T-cell (primary cell): ENCODE results near the gene NCBP1. TPM values are rescaled to one million over a fixed set of nuclear protein-coding genes. Genes with fewer than 3 reads are reported as not detected.

Experiments used
- ATAC-seq, 4 experiments: fragments of 200-7000 bp in 3 of 4; fragments of 150-1000 bp in 1 of 4; cut with Tn5 transposase; replicated peaks in 1 of 4; 1 replicate in 3 of 4; 2 replicates in 1 of 4; pipeline ENCODE4 v1.10.0; 2021; ENCODE audit warnings: moderate library complexity in 3 of 4, mild to moderate bottlenecking in 2 of 4, moderate number of reproducible peaks in 1 of 4
- CTCF ChIA-PET, 2 donors: fragments of 300-600 bp; sonication (Branson Sonifier 250); formaldehyde crosslinking; loops; one replicate each; lab custom pipeline; 2022; ENCODE audit warnings: antibody characterized with exemption in 2 of 2; lab: Charles Lee
- POLR2A ChIA-PET, 2 donors: fragments of 300-600 bp; sonication (Branson Sonifier 250); formaldehyde crosslinking; loops; one replicate each; lab custom pipeline; 2022; ENCODE audit warnings: antibody characterized with exemption in 2 of 2; lab: Charles Lee
- DNase-seq, 35 experiments: peaks; one replicate each; pipeline versions ENCODE4 v3.0.0 to v3.0.0-alpha.2; 2013 to 2023
- H3K27ac ChIP-seq: one replicate; pipeline ENCODE4 v1.5.1; 2013; ENCODE audit warnings: low read length
- H3K27me3 ChIP-seq, 2 experiments: replicated peaks in 1 of 2; 1 replicate in 1 of 2; 2 replicates in 1 of 2; pipeline versions ENCODE4 v1.6.1 to v1.7.0; 2013; ENCODE audit warnings: low read length in 1 of 2, mixed read lengths in 1 of 2; ENCODE audit not compliant: control insufficient read depth in 2 of 2, insufficient read depth in 2 of 2; ENCODE audit errors: extremely low read depth in 1 of 2
- H3K36me3 ChIP-seq, 2 donors: 1 replicate in 1 of 2; 2 replicates in 1 of 2; pipeline versions ENCODE4 v1.6.1 to v1.7.0; 2013; ENCODE audit warnings: low read length in 1 of 2; ENCODE audit not compliant: control insufficient read depth in 2 of 2, insufficient read depth in 1 of 2; ENCODE audit errors: extremely low read depth in 1 of 2
- H3K4me1 ChIP-seq, 2 experiments: 1 replicate in 1 of 2; 2 replicates in 1 of 2; pipeline versions ENCODE4 v1.6.1 to v1.7.0; 2013; ENCODE audit warnings: low read length in 2 of 2, mixed read lengths in 1 of 2; ENCODE audit not compliant: insufficient read depth in 2 of 2, control insufficient read depth in 1 of 2; ENCODE audit errors: extremely low read depth in 1 of 2
- H3K4me3 ChIP-seq, 2 donors: 1 replicate in 1 of 2; 2 replicates in 1 of 2; pipeline versions ENCODE4 v1.5.1 to v1.7.0; 2013; ENCODE audit warnings: mild to moderate bottlenecking in 2 of 2, low read length in 1 of 2, moderate library complexity in 1 of 2; ENCODE audit not compliant: control insufficient read depth in 1 of 2; ENCODE audit errors: extremely low read depth in 1 of 2
- H3K9me3 ChIP-seq: 2 replicates; pipeline ENCODE4 v1.7.0; 2013
- H3K27ac Mint-ChIP-seq, 2 donors: one replicate each; pipeline ENCODE4 v1.8.0; 2020 to 2021; ENCODE audit warnings: mild to moderate bottlenecking in 2 of 2, mixed read lengths in 2 of 2
- H3K27me3 Mint-ChIP-seq, 2 donors: one replicate each; pipeline ENCODE4 v1.8.0; 2021 to 2022; ENCODE audit warnings: mixed read lengths in 2 of 2
- H3K36me3 Mint-ChIP-seq: one replicate; pipeline ENCODE4 v1.8.0; 2021; ENCODE audit warnings: mixed read lengths
- H3K4me1 Mint-ChIP-seq, 3 donors: one replicate each; pipeline ENCODE4 v1.8.0; 2020 to 2022; ENCODE audit warnings: mixed read lengths in 3 of 3, mild to moderate bottlenecking in 1 of 3
- H3K4me3 Mint-ChIP-seq, 3 donors: one replicate each; pipeline ENCODE4 v1.8.0; 2020 to 2022; ENCODE audit warnings: mild to moderate bottlenecking in 3 of 3, mixed read lengths in 3 of 3, moderate library complexity in 3 of 3
- H3K9me3 Mint-ChIP-seq, 3 donors: one replicate each; pipeline ENCODE4 v1.8.0; 2020 to 2022; ENCODE audit warnings: mixed read lengths in 3 of 3
- whole genome bisulfite sequencing: methylation state at CpG from one replicate; pipeline ENCODE4 v1.1.5; 2013; ENCODE audit warnings: missing lambda C conversion rate; ENCODE audit not compliant: insufficient coverage; 5-methylcytosine and 5-hydroxymethylcytosine counted together
- total RNA-seq, 35 experiments: library from RNA in 6 of 35; stranded (reverse) in 6 of 35; fragments of 120-200 nt in 1 of 35; gene quantifications; one replicate each; pipeline versions ENCODE4 v1.2.1 to v1.2.4 and lab custom pipeline; 2013 to 2026

The NCBP1 gene
- total RNA-seq, 5 donors from 2014 or later (not counting 1 experiment from before 2014, with no cell fraction given): 31.9 to 38.7 (median 33.8) TPM

- no peaks in the 10 kb centered on the region for H3K9me3 Mint-ChIP-seq
- Histone ChIP-seq H3K36me3 (peaks cover 11 to 88% of the 10 kb centered on the region in 2 donors), H3K27ac (no peak overlapping the region), H3K27me3 (no peaks in the 10 kb centered on the region), H3K4me1 (no peaks in the 10 kb centered on the region), H3K9me3 (no peaks in the 10 kb centered on the region), H3K4me3 (no peak overlapping the region)
- ChIA-PET CTCF (no interaction called here), POLR2A (interaction anchor here in 1 of 2 donors (0.9 to 1.4 kb wide), 2 partner anchors 14 to 16 kb away, joined by 3 to 4 read pairs; no protein-coding TSS in a partner anchor)
- H3K27me3 Mint-ChIP-seq: no peaks in the 10 kb centered on the region
- 100% methylated on average over 1 of the region's 5 CpGs for WGBS
- ATAC-seq (no peak), DNase-seq (no peak)
- peaks cover 2 to 13% (median 5%) of the 10 kb centered on the region in 3 donors for H3K4me1 Mint-ChIP-seq
- no peak overlapping the region for H3K4me3 Mint-ChIP-seq
- peak overlapping the region in 1 of 2 donors; percentile 6 for H3K27ac Mint-ChIP-seq
- H3K36me3 Mint-ChIP-seq: peaks cover 69% of the 10 kb centered on the region
Observed at GRCh38 chr9:97660340-97660739, 26.7 kb downstream of the NCBP1 start.

- H3K4me1 ChIP-seq: no peaks in the 10 kb centered on the region
- Mint-ChIP-seq H3K36me3 (peaks cover 66% of the 10 kb centered on the region), H3K27ac (peak overlapping the region in 1 of 2 donors; percentile 72), H3K27me3 (no peaks in the 10 kb centered on the region), H3K9me3 (no peaks in the 10 kb centered on the region), H3K4me1 (peaks cover 2 to 13% (median 5%) of the 10 kb centered on the region in 3 donors), H3K4me3 (no peak overlapping the region)
- peaks cover 11 to 87% of the 10 kb centered on the region in 2 donors for H3K36me3 ChIP-seq
- no peaks in the 10 kb centered on the region for H3K27me3 ChIP-seq
- ATAC-seq: no peak
- POLR2A ChIA-PET: interaction anchor here in 1 of 2 donors (0.5 to 1.4 kb wide), 3 partner anchors 13 to 20 kb away, joined by 3 to 4 read pairs (median 3); no protein-coding TSS in a partner anchor
- CTCF ChIA-PET: interaction anchor here in 1 of 2 donors (0.7 kb wide), 1 partner anchor 439 kb away, joined by 3 read pairs; no protein-coding TSS in a partner anchor
- no peak overlapping the region for H3K27ac ChIP-seq
- DNase-seq: no peak
- no CpG with 5 or more reads among the region's 2 CpGs for WGBS
- H3K9me3 ChIP-seq: no peaks in the 10 kb centered on the region
- H3K4me3 ChIP-seq: no peak overlapping the region
Observed at GRCh38 chr9:97660847-97661246, 27.2 kb downstream of the NCBP1 start.

- H3K36me3 ChIP-seq: peaks cover 7 to 87% of the 10 kb centered on the region in 2 donors
- H3K4me1 ChIP-seq: no peaks in the 10 kb centered on the region
- Mint-ChIP-seq H3K27me3 (no peaks in the 10 kb centered on the region), H3K4me1 (peaks cover 11 to 15% (median 12%) of the 10 kb centered on the region in 3 donors), H3K9me3 (no peaks in the 10 kb centered on the region), H3K4me3 (no peak overlapping the region), H3K27ac (peak overlapping the region; percentile 22 to 55), H3K36me3 (peaks cover 64% of the 10 kb centered on the region)
- POLR2A ChIA-PET: no interaction called here
- H3K9me3 ChIP-seq: no peaks in the 10 kb centered on the region
- no peaks in the 10 kb centered on the region for H3K27me3 ChIP-seq
- no peak overlapping the region for H3K4me3 ChIP-seq
- no peak for DNase-seq
- H3K27ac ChIP-seq: no peak overlapping the region
- WGBS: no CpG with 5 or more reads among the region's 3 CpGs
- ATAC-seq: no peak
- CTCF ChIA-PET: no interaction called here
Observed at GRCh38 chr9:97665742-97666141, 32.1 kb downstream of the NCBP1 start.

- H3K9me3 ChIP-seq: no peaks in the 10 kb centered on the region
- peaks cover 7 to 89% of the 10 kb centered on the region in 2 donors for H3K36me3 ChIP-seq
- WGBS: no CpG with 5 or more reads among the region's 5 CpGs
- no peaks in the 10 kb centered on the region for H3K27me3 ChIP-seq
- POLR2A ChIA-PET: interaction anchor here in 1 of 2 donors (0.6 kb wide), 1 partner anchor 10 kb away, joined by 3 read pairs; no protein-coding TSS in a partner anchor
- Mint-ChIP-seq H3K27ac (peak overlapping the region; percentile 3 to 22), H3K27me3 (no peaks in the 10 kb centered on the region), H3K4me1 (peaks cover 10 to 15% (median 12%) of the 10 kb centered on the region in 3 donors), H3K4me3 (no peak overlapping the region), H3K36me3 (peaks cover 71% of the 10 kb centered on the region), H3K9me3 (no peaks in the 10 kb centered on the region)
- no peak overlapping the region for H3K4me3 ChIP-seq
- H3K4me1 ChIP-seq: no peaks in the 10 kb centered on the region
- CTCF ChIA-PET: no interaction called here
- H3K27ac ChIP-seq: no peak overlapping the region
- DNase-seq: no peak
- ATAC-seq: no peak
Observed at GRCh38 chr9:97666907-97667686, 33.5 kb downstream of the NCBP1 start.

GRCh38 chr9:97668485-97668884 lies 34.9 kb downstream of the NCBP1 start:
- Histone ChIP-seq H3K4me3 (no peak overlapping the region), H3K27me3 (no peaks in the 10 kb centered on the region), H3K27ac (no peak overlapping the region), H3K9me3 (no peaks in the 10 kb centered on the region), H3K36me3 (peaks cover 7 to 96% of the 10 kb centered on the region in 2 donors), H3K4me1 (no peaks in the 10 kb centered on the region)
- Mint-ChIP-seq H3K27ac (peak overlapping the region in 1 of 2 donors; percentile 3), H3K4me1 (peaks cover 10 to 15% (median 12%) of the 10 kb centered on the region in 3 donors), H3K36me3 (peaks cover 66% of the 10 kb centered on the region), H3K4me3 (no peak overlapping the region), H3K27me3 (no peaks in the 10 kb centered on the region), H3K9me3 (no peaks in the 10 kb centered on the region)
- POLR2A ChIA-PET: no interaction called here
- ATAC-seq (no peak), DNase-seq (no peak)
- no CpG with 5 or more reads among the region's 3 CpGs for WGBS
- CTCF ChIA-PET: no interaction called here

GRCh38 chr9:97670586-97670985 lies 37.0 kb downstream of the NCBP1 start:
- no peaks in the 10 kb centered on the region for H3K9me3 ChIP-seq
- Mint-ChIP-seq H3K4me3 (no peak overlapping the region), H3K4me1 (peaks cover 10 to 15% (median 12%) of the 10 kb centered on the region in 3 donors), H3K27me3 (no peaks in the 10 kb centered on the region), H3K27ac (peak overlapping the region in 1 of 2 donors; percentile 17), H3K9me3 (no peaks in the 10 kb centered on the region), H3K36me3 (peaks cover 67% of the 10 kb centered on the region)
- ATAC-seq (no peak), DNase-seq (no peak)
- H3K4me3 ChIP-seq: no peak overlapping the region
- 50% methylated on average over 2 of the region's 3 CpGs for WGBS
- H3K4me1 ChIP-seq: no peaks in the 10 kb centered on the region
- no peaks in the 10 kb centered on the region for H3K27me3 ChIP-seq
- H3K36me3 ChIP-seq: peaks cover 3 to 95% of the 10 kb centered on the region in 2 donors
- ChIA-PET CTCF (no interaction called here), POLR2A (no interaction called here)
- no peak overlapping the region for H3K27ac ChIP-seq
